HepG2 (cell line): ENCODE data around the gene HCK. TPM values are rescaled to one million over a fixed set of nuclear protein-coding genes. Genes with fewer than 3 reads are reported as not detected.
A peak's percentile ranks its signal among the peaks of the same experiment; 100 is the strongest.

Experiments
- IRF1 ChIP-seq: sonication (generic); formaldehyde crosslinking; IDR thresholded peaks from 2 replicates; pipeline ENCODE4 v1.4.0; 2020; ENCODE audit warnings: low read depth, mild to moderate bottlenecking, missing genetic modification reagents
- MIER3 ChIP-seq: IDR thresholded peaks from 2 replicates; pipeline ENCODE4 v1.6.1; 2016; ENCODE audit warnings: missing compliant biosample characterization, borderline replicate concordance
- PRDM15 ChIP-seq: sonication (generic); formaldehyde crosslinking; IDR thresholded peaks from 2 replicates; pipeline ENCODE4 v1.4.0; 2020; ENCODE audit warnings: missing genetic modification reagents
- RXRA ChIP-seq: sonication (generic); formaldehyde crosslinking; IDR thresholded peaks from 2 replicates; pipeline ENCODE4 v1.5.1; 2020; ENCODE audit warnings: missing genetic modification reagents
- TSC22D2 ChIP-seq: sonication (generic); formaldehyde crosslinking; IDR thresholded peaks from 2 replicates; pipeline ENCODE4 v1.5.1; 2020; ENCODE audit warnings: missing genetic modification reagents, mild to moderate bottlenecking, borderline replicate concordance
- XRCC5 ChIP-seq: fragments of 200-400 bp; formaldehyde crosslinking; optimal IDR thresholded peaks from 2 replicates; pipeline ENCODE3; 2017; ENCODE audit warnings: mild to moderate bottlenecking, low read length
- ZFP90 ChIP-seq: sonication (generic); formaldehyde crosslinking; IDR thresholded peaks from 2 replicates; pipeline ENCODE4 v1.8.0; 2022; ENCODE audit warnings: missing genetic modification reagents, mild to moderate bottlenecking, inconsistent platforms, borderline replicate concordance
- ZNF781 ChIP-seq: sonication (generic); formaldehyde crosslinking; IDR thresholded peaks from 2 replicates; pipeline ENCODE4 v1.5.1; 2020; ENCODE audit warnings: borderline replicate concordance, mild to moderate bottlenecking, missing genetic modification reagents; ENCODE audit errors: not compliant biosample characterization
- ZNF782 ChIP-seq: sonication (generic); formaldehyde crosslinking; IDR thresholded peaks from 2 replicates; pipeline ENCODE4 v1.4.0; 2020; ENCODE audit warnings: missing genetic modification reagents, mild to moderate bottlenecking, borderline replicate concordance
- ZZZ3 ChIP-seq: sonication (generic); formaldehyde crosslinking; IDR thresholded peaks from 2 replicates; pipeline ENCODE4 v1.4.0; 2020; ENCODE audit warnings: missing genetic modification reagents, mild to moderate bottlenecking, borderline replicate concordance
- polyA plus RNA-seq, 8 experiments: library from polyadenylated mRNA; depleted of rRNA in 3 of 8; stranded (reverse) in 7 of 8; unstranded in 1 of 8; fragments of >200 nt; fragmentation: Illumina TruSeq in 4 of 8; extraction: Trizol in 4 of 8; gene quantifications; 2 replicates each; pipeline versions ENCODE4 v1.2.1 to v1.2.3, GENCODE V29; 2011 to 2016; ENCODE audit warnings: low read depth in 4 of 8, missing spikeins in 1 of 8, mixed read lengths in 1 of 8; ENCODE audit not compliant: insufficient read depth in 1 of 8
- total RNA-seq, 5 experiments: library from RNA; depleted of rRNA; stranded (reverse); fragments of >200 nt; fragmentation: Illumina TruSeq; extraction: Trizol; gene quantifications; 2 replicates each; pipeline ENCODE4 v1.2.3, GENCODE V29; 2016; ENCODE audit warnings: low read depth in 1 of 5
- TF ChIP-seq, protein P1 (sequence below): sonication (generic); formaldehyde crosslinking; IDR thresholded peaks from 2 replicates; pipeline ENCODE4 v1.5.0; 2020; ENCODE audit warnings: mild to moderate bottlenecking, missing genetic modification reagents, borderline replicate concordance
- TF ChIP-seq, protein P2 (sequence below): sonication (generic); formaldehyde crosslinking; IDR thresholded peaks from 2 replicates; pipeline ENCODE4 v1.4.0; 2020; ENCODE audit warnings: low read depth, mild to moderate bottlenecking, missing genetic modification reagents
- TF ChIP-seq, protein P3 (sequence below): IDR thresholded peaks from 2 replicates; pipeline ENCODE4 v1.6.1; 2016; ENCODE audit warnings: missing compliant biosample characterization, missing genetic modification reagents, borderline replicate concordance
- TF ChIP-seq, protein P4 (sequence below): IDR thresholded peaks from 2 replicates; pipeline ENCODE4 v1.6.1; 2016; ENCODE audit warnings: low read depth, control low read depth

HCK gene
- total and polyA plus RNA-seq, 2 of the 13 experiments (the other 11 are each of a cell fraction or from before 2014, with no cell fraction given): 0.04 TPM; not detected in 1

GRCh38 chr20:32018269-32019155, 33.5 kb upstream of the HCK start (continued):
- TF ChIP-seq ZNF781 (CRISPR knock-in tag) (no peak), TSC22D2 (CRISPR knock-in tag) (no peak), ZNF782 (CRISPR knock-in tag) (peak; percentile 88; the same call in 1 of the 2 replicates), RXRA (CRISPR knock-in tag) (peak; percentile 26; the same call in 1 of the 2 replicates), MIER3 (CRISPR knock-in tag) (no peak), PRDM15 (CRISPR knock-in tag) (peak; percentile 90), ZZZ3 (no peak), XRCC5 (no peak), IRF1 (CRISPR knock-in tag) (no peak), ZFP90 (CRISPR knock-in tag) (no peak)
- TF ChIP-seq, protein P1, sequence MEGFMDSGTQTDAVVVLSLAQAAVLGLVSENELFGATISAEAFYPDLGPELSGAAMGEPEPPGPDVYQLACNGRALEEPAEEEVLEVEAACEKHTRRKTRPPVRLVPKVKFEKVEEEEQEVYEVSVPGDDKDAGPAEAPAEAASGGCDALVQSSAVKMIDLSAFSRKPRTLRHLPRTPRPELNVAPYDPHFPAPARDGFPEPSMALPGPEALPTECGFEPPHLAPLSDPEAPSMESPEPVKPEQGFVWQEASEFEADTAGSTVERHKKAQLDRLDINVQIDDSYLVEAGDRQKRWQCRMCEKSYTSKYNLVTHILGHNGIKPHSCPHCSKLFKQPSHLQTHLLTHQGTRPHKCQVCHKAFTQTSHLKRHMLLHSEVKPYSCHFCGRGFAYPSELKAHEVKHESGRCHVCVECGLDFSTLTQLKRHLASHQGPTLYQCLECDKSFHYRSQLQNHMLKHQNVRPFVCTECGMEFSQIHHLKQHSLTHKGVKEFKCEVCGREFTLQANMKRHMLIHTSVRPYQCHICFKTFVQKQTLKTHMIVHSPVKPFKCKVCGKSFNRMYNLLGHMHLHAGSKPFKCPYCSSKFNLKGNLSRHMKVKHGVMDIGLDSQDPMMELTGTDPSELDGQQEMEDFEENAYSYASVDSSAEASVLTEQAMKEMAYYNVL: 0 out of 2 replicates have a peak, but pooled peaks have one; percentile 30
- TF ChIP-seq, protein P2, sequence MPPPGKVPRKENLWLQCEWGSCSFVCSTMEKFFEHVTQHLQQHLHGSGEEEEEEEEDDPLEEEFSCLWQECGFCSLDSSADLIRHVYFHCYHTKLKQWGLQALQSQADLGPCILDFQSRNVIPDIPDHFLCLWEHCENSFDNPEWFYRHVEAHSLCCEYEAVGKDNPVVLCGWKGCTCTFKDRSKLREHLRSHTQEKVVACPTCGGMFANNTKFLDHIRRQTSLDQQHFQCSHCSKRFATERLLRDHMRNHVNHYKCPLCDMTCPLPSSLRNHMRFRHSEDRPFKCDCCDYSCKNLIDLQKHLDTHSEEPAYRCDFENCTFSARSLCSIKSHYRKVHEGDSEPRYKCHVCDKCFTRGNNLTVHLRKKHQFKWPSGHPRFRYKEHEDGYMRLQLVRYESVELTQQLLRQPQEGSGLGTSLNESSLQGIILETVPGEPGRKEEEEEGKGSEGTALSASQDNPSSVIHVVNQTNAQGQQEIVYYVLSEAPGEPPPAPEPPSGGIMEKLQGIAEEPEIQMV: no peak
- TF ChIP-seq, protein P3, sequence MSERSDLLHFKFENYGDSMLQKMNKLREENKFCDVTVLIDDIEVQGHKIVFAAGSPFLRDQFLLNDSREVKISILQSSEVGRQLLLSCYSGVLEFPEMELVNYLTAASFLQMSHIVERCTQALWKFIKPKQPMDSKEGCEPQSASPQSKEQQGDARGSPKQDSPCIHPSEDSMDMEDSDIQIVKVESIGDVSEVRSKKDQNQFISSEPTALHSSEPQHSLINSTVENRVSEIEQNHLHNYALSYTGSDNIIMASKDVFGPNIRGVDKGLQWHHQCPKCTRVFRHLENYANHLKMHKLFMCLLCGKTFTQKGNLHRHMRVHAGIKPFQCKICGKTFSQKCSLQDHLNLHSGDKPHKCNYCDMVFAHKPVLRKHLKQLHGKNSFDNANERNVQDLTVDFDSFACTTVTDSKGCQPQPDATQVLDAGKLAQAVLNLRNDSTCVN (CRISPR knock-in tag): peak; percentile 32; the same call in 1 of the 2 replicates
- TF ChIP-seq, protein P4, sequence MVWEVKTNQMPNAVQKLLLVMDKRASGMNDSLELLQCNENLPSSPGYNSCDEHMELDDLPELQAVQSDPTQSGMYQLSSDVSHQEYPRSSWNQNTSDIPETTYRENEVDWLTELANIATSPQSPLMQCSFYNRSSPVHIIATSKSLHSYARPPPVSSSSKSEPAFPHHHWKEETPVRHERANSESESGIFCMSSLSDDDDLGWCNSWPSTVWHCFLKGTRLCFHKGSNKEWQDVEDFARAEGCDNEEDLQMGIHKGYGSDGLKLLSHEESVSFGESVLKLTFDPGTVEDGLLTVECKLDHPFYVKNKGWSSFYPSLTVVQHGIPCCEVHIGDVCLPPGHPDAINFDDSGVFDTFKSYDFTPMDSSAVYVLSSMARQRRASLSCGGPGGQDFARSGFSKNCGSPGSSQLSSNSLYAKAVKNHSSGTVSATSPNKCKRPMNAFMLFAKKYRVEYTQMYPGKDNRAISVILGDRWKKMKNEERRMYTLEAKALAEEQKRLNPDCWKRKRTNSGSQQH (CRISPR knock-in tag): peak; percentile 78; the same call in 1 of the 2 replicates
- TF ChIP-seq, all 625 proteins: peak for 107
